NOMO-1 treated with DMSO at 0.1 percent for 48 hours (cell line): ENCODE results near the gene ADCY9.
"Not testable (repeated sequence)": the region's sequence is repeated elsewhere in the genome, so short reads cannot be mapped to it uniquely, and the experiment has no call there.

Source experiments
- DNase-seq: peaks from one replicate; lab custom pipeline; 2025; ENCODE audit not compliant: unreplicated experiment; lab: John Stamatoyannopoulos, UW

ADCY9 gene

GRCh38 chr16:4071686-4072561 is 44.3 kb downstream of the ADCY9 start:
- DNase-seq, result no peak

DNA sequence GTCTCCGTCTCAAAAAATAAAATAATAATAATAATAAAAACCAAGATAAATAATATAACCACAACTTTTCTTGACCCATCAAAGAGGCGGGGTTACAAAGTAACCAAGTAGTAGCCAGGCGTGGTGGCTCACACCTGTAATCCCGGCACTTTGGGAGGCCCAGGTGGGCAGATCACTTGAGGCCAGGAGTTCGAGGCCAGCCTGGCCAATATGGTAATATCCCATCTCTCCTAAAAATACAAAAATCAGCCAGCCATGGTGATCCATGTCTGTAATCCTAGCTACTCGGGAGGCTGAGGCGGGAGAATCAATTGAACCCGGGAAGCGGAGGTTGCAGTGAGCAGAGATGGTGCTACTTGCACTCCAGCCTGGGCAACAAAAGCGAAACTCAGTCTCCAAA is 45.3 kb downstream of the ADCY9 start:
- DNase-seq, result no peak

- no peak for DNase-seq
Measured at GRCh38 chr16:4067262-4068001, 48.8 kb downstream of the ADCY9 start.

- no peak for DNase-seq
Measured at GRCh38 chr16:4064950-4065352, 51.3 kb downstream of the ADCY9 start.

DNA sequence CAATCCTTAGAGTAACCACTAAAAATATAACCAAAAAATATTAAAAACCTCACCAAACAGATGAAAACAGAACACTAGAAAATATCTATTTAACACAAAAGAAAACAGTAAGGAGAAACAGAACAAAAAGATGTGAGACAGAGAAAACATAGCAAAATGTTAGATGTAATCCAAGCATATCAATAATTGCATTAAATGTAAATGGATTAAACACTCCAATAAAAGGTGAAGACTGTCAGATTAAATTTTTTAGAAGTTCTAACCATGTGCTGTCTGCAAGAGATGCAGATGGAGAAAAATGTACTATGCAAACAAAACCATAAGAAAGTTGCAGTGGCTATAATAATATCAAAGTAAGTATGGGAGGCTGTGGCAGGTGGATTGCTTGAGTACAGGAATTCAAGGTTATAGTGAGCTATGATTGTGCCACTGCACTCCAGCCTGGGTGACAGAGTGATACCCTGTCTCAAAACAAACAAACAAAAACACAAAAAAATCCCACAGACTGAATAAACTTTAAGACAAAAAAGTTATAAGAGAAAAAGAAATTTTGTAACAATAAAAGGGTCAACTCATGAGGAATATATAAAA is 53.9 kb downstream of the ADCY9 start:
- DNase-seq, result no peak

- no peak for DNase-seq
Measured at GRCh38 chr16:4060823-4061222, 55.4 kb downstream of the ADCY9 start.

GRCh38 chr16:4060009-4060408 is 56.2 kb downstream of the ADCY9 start:
- DNase-seq, result no peak

DNA sequence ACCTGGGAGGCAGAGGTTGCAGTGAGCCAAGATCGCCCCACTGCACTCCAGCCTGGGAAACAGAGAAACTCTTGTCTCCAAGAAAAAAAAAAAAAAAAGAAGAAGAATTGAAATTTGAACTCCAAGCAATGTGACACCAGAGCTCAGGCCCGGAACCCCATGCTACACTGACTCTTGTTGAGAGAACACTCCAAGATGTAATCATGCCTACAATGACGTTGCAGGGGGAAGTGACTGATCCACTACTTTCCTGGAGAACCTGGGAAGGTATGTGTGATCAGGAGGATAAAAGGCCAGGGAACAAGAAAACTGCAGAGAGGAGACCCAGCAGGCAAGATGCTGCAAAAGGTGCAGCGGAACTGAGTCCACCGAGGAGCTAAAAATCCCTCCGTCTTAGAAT is 57.9 kb downstream of the ADCY9 start:
- no peak for DNase-seq

- DNase-seq, result no peak
Measured at GRCh38 chr16:4057439-4057877, 58.8 kb downstream of the ADCY9 start.

DNA sequence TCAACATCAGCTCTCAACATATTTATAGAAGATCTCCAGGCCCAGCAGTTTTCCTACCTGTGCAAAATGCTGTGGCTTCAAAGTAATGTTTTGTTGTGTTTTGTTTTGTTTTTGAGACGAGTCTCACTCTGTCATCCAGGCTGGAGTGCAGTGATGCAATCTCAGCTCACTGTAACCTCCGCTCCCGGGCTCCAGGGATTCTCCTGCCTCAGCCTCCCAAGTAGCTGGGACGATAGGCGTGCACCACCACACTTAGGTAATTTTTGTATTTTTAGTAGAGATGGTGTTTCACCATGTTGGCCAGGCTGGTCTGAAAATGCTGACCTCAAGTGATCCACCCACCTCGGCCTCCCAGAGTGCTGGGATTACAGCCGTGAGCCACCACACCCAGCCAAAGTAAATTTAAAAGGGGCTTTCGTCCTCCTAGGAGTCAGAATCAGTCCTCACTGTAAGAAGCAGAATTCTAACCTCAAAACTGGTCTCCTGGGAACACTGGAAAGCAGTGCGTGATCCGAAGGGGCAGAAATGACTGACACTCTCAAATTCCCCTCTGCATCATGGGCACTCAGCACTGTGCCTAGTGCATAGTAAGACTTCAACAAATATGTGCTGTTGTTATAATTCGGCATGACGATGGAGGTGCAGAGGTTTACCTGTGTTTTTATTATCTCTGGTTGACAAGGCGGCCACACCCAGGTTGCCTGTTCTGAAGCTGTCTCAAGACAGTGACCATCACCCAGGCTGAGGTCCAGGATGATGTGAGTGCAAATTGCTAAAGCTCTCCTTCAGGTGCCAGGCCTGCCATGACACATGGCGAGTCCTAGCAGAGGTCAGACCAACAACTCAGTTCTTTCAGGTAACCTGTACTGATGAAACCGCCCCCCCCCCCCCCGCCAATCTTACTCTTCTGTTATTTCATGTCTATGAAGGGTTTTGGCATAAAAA is 59.8 kb downstream of the ADCY9 start:
- no peak for DNase-seq

DNA sequence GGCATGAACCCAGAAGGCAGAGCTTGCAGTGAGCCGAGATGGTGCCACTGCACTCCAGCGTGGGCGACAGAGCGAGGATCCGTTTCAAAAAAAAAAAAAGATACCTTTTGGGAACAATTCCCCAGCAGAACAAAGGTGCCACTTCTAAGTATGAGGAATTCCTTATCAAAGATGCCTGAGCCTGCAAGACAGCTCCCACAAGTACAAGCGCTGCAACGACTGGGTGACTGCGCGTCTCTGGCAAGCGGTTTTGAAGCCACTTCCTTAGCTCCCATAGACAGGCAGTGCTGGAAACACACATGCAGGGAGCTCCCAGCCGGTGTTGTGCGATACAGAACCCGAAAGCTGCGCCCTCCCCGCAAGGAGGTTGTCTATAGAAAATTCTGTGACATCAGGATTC is 60.5 kb downstream of the ADCY9 start:
- no peak for DNase-seq

GRCh38 chr16:4053301-4053845 is 62.9 kb downstream of the ADCY9 start:
- peak; percentile 99 for DNase-seq

DNA sequence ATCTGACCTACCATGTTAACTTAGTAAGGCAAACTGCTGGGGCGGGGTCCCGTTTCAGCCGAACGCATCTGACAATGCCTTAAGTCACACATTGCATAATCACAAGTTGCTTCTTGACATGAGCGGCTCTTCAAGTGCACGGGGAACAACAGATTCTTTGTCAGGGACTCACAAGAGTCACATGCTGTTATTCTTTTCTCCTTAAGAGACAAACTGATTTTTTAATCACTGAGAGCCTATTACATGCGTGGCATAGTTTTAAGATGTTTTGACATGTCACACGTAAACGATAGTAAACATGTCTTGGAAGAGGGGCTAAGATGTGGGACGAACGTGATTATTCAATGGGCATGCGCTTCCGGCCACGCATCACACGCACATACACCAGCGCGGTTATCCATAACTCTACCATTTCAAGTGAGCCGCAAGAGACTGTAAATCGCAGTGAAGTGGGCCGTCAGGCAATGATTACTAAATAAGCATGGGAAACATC is 63.4 kb downstream of the ADCY9 start:
- DNase-seq, result peak; percentile 92

- DNase-seq, result no peak
Measured at GRCh38 chr16:4052096-4052495, 64.1 kb downstream of the ADCY9 start.

DNA sequence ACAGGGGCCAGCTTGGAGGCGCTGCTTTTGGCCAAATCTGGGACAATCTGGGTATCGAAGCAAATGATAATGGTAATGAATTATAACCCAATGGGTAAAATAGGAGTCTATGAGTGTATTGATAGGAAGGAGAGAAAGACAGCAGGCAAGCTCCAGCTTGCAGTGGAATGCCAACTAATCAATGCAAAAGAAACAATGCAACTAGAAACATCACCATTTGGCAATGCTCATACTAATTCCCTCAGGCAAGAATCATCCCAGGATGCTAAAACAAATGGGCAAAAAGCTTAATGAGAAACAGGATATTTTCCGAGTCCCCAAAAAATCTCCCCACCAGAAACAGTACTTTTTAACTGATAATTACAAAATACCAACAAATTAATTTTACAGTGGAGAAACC is 64.7 kb downstream of the ADCY9 start:
- DNase-seq, result no peak

DNA sequence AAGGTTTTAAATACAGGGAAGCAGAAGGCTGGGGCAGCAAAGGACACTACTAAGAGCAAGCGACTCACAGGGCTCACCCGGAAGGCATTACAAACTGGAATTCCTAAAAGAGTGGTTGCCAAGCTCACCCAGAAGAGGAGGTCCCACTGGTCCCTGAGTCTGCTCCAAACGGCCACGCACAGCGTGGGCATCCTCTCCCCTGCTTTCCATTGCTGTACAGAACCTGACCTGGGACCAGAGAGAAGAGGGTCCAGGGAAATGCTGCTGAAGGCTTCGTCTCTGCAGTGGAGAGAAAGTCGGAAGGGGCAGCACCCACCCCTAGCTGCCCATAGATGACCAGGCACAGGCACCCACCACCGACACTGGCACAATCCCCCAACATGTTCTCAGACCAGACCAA is 67.2 kb downstream of the ADCY9 start:
- DNase-seq, result no peak

DNA sequence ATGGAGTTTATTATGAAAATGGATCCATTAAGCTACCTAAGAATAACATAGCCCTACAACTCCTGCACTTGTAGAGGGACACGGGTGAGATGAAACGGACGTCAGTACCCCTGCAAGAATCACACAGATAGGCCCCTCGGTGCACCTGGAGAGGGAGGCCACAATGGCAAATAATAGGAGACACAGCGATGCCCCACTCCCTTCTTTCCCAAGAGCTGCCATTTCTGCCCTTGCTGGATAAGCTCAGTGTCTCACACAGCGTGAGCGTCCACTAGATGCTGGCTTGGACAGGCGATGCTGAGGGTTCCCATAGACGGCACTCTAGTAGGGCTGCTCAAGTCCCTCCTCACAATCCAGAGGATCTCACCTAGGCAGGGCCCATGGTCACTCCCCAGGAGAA is 67.8 kb downstream of the ADCY9 start:
- DNase-seq, result no peak

DNA sequence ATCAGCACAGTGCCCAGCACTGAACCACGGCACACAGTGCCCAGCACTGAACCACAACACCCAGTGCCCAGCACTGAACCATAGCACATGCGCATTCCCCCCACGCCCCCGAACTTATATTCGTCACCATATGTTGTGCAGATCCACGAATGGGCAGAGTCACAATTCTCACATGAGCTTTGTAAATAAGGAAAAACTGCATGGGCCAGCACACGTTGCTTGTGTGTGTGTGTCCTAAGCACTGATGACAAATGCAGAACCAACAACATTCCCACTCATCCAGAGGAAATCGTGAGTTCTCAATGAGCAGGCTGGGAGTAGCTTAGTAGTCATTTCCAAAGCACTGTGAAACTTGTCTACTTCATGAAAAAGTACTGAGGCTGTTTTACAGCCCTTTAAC is 70.0 kb downstream of the ADCY9 start:
- DNase-seq, result no peak

- not testable (repeated sequence) for DNase-seq
Measured at GRCh38 chr16:4045561-4045960, 70.7 kb downstream of the ADCY9 start.

DNA sequence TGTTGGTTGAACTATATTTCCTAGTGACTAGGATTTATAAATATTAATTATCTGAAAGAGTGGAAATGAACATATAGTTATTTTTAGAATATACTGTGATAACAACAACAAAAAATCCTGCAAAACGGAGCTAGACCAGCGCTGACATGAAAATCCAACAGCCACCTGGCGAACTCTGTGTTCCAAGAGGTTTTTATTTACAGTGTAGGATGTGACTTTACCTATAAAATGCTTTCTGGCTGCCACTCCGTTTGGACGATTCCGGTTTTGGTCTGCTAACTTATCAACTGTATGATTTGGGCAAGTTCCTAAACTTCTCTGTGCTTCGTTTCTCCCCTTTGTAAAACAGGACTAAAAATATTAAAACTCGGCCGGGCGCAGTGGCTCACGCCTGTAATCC is 73.7 kb downstream of the ADCY9 start:
- no peak for DNase-seq
